ENCODE data around the gene CRB3.

Gene CRB3

DNA sequence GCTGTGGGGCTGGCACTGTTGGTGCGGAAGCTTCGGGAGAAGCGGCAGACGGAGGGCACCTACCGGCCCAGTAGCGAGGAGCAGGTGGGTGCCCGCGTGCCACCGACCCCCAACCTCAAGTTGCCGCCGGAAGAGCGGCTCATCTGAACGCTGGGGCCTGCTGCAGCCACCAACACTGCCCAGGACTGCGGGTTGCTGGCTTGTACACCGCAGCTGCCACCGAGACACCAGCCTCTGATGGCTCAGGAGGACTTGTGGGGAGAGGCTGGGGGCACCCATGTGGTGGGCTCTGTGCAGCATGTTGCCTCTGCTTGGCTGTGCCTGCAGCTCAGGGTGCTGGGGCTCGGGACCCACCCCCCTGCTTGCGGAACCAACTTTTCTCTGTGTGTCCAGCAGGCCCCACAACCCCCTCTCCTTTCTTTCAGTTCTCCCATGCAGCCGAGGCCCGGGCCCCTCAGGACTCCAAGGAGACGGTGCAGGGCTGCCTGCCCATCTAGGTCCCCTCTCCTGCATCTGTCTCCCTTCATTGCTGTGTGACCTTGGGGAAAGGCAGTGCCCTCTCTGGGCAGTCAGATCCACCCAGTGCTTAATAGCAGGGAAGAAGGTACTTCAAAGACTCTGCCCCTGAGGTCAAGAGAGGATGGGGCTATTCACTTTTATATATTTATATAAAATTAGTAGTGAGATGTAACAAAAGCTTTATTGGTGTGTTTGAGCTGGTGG is 2.6 kb downstream of the CRB3 start:
- no peak for DNase-seq (ENCODE audit: low spot score)

DNA sequence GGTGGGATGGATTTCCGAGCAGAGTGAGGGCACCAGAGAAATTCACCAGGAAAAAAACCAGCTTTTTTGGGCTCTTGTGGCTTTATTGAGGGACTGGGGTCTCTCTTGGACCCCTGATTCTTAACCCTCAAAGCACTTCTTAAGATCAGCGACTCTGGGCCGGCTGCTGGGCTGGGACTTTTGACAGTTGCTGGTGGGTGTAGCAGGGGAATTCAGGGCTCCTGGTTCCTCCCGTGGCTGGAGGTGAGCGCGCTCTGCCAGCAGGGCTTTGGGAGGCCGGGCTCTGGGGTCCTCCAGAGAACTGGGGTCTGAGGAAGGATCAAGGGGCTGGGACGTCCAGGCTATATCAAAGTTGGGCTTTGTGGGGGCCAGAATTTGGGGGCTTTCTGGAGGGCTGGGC is 3.3 kb downstream of the CRB3 start:
- no peak for DNase-seq (ENCODE audit: low spot score)

DNA sequence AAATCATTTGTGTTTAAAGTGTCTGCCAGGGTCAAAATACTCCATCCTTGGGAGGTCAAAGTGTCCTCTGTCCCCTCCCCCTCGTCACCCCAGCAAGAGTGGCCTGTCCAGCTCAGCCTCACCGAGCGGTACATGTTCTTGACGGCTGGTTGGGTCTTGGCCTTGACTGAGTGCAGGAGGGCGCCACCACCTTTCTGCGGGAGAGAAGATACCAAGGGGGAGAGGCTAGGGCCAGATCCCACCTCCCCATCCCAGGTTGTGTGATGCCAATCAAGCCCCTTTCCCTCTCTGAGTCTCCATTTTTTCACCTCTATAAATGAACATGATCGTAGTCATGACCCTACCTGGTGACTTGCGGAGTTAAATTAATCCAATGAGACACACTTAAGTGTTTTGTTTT is 6.1 kb downstream of the CRB3 start:
- no peak for DNase-seq (ENCODE audit: low spot score)

DNA sequence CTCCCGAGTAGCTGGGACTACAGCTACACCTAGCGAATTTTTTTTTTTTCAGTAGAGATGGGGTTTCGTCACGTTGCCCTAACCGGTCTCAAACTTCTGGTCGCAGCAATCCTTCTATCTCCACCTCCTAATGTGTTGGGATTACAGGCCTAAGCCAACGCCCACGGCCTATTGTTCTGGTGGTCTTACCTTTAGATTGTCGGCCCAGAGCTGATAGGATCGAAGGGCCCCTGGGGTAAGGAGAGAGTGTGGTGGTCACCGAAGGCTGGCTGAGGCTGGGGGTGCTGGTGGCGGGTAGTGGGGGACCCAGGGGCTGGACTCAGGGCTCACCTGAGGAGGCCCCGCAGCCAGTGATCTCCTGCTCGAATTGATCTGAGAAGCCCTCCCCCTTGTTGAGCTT is 7.0 kb downstream of the CRB3 start:
- DNase-seq (ENCODE audit: low spot score), result no peak

DNA sequence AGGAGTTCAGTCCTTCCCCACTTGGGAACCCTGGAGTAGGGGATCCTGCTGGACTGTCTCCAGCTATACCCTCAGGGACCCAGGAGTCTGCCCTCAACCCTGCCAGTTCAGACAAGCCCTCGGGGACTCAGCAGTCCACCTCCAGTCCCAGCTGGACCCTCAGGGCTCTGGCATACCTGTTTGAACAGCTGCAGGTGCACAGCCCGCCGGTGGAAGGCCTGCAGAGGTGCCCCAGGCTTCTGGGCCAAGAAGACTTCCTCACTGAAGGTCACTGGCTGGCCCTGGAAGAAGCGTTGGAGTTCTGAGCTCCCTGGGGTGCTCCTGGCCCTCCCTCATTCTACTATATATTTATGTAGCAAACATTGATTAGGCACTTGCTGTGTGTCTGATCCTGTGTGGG is 8.6 kb downstream of the CRB3 start:
- no peak for DNase-seq (ENCODE audit: low spot score)

DNA sequence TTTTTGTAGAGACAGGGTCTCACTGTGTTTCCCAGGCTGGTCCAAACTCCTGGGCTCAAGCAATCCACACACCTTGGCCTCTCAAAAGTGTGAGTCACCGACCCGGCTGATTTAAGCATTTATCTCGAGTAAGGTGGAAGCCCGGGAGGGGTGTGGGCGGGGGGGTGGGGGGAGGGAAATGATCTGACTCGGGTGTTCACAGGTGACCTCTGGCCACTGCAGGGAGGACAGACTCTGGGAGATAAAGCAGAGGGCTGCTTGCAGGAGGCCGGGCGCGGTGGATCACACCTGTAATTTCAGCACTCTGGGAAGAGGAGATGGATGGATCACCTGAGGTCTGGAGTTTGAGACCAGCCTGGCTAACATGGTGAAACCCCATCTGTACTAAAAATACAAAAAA is 9.6 kb downstream of the CRB3 start:
- DNase-seq (ENCODE audit: low spot score), result no peak

DNA sequence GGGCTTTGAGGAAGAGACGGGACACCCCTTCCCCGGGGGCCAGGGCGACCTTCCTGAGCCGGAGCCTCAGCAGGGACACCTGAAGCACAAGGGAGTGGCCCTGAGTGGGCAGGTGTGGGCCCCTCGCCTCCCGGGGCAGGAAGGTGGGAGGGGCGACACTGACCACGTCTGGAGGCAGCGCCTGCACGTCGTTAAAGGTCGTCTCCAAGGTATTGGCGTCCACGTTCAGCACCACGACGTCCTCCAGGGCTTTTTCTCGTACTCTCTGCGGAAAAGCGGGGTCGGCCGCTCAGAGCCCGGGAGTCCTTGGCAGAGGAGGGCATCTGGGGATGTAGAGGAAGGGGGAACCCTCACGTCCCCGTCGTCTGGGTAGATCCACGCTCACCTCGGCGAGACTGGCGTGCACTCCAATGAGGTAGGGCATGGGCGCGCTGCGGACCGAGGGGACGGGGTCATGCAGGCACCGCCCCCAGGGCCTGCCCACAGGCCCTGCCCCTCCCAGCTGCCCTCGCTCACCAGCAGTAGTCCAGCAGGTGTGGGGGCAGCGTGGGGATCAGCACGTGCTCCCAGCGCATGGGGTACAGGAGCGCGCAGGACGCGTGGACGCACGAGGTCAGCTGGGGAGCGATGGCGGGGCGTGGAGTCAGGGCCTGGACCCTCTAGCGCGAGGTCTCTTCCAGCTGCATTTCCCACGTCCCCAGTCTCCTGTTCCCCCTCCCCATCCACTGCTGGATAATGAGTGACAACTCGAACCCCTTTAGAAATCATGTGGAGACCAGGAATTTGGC is 11.4 kb downstream of the CRB3 start:
- no peak for DNase-seq (ENCODE audit: low spot score)

DNA sequence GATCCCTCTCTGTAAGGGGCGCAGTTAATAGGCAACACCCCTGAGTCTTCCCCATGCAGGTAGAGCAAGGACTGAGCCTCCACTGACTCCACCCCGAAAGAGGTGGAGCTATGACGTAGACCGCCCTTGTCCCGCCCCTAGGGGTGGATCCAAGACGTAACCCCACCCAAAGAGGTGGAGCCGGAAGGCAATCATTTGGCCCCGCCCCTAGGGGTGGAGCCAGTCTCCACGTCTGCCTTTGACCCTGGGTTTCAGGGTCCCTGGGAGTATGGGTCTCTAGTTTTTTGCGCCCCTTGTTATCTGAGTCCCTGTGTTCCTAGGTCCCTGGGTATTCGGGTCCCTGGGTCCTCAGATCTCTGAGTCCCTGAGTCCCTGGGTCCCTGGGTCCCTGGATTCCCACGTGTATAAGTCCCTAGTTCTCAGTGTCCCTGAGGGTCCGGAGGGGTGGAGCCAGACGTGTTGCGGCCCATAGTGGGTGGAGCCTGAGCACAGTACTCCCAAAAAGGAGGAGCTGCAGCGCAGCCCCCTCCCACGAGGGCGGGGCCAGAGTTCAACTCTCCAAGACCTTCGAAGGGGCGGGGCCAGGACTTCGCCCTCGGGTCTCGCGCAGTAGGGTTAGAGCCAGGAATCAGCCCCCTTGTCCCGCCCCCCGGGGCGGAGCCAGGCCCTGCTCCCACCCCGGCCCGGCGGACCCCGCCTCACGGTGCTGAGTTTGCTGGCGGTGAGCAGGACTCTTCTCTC is 12.3 kb downstream of the CRB3 start:
- DNase-seq (ENCODE audit: low spot score), result peak; percentile 68

DNA sequence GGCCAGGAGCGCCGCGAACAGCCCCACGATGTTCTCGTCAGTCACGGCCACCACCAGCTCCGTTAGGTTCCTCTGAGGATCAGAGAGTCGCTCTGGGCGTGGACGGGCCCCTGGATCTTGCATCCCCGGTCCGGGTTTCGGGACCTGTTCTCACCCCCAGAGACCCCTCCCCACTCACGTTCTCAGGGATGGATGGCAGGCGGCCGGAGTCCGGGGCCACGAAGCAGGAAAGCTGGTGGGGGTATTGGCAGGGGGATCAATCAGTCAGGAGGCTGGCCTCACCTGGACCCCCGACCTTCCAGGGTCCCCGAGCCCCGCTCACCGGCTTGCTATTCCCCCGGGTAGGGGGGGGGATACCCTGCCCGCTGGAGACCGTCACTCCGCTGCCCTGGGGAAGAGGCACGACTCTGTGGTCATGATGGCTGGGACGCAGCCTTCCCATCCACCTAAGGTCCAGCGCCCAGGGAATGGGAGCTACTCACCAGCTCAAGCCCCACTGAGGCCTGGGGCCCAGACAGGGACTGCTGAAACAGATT is 12.9 kb downstream of the CRB3 start:
- no peak for DNase-seq (ENCODE audit: low spot score)

DNA sequence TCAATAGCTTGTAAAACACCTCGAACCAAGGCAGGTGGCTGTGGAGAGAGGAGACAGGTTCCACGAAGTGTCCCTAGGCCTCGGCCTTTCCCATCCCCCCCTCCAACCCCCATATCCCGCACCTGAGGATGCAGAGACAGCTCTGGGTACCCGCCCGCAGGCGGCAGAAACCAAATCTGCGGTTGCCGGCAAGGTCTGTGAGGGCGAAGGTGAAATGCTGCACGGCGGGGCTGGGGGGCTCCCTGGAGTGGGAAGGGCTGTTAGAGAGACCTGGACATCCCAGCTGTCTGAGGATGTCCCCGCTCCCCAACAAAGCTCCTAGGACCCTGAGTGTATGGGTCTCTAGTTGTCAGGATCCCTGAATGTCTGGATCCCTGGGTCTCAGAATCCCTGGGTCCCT is 14.7 kb downstream of the CRB3 start:
- DNase-seq (ENCODE audit: low spot score), result no peak

DNA sequence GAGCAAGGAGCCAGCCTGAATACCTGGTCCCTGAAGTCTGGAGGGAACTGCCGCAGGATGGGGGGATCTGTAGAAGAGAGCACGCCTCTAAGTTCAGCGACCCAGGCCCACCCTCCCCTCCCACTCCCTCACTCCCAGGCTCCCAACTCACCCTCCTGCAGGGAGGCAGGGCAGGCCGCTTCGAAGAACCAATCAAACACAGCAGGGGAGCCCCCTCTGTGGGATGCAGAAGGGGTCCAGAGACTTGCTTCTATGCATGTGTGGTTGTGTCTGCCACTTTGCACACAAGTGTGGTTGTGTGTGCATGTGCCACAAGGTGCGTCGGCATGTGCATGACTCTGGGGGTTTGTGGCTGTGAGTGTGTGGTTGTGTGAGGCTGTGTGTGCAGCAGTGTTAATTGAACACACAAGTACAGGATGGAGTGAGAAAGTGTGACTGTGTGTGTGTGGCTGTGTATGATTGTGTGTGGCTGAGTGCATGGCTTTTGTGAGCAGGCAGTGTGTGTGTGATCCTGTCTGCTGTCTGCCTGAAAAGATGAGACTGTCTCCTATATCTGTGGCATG is 15.8 kb downstream of the CRB3 start:
- DNase-seq (ENCODE audit: low spot score), result no peak

DNA sequence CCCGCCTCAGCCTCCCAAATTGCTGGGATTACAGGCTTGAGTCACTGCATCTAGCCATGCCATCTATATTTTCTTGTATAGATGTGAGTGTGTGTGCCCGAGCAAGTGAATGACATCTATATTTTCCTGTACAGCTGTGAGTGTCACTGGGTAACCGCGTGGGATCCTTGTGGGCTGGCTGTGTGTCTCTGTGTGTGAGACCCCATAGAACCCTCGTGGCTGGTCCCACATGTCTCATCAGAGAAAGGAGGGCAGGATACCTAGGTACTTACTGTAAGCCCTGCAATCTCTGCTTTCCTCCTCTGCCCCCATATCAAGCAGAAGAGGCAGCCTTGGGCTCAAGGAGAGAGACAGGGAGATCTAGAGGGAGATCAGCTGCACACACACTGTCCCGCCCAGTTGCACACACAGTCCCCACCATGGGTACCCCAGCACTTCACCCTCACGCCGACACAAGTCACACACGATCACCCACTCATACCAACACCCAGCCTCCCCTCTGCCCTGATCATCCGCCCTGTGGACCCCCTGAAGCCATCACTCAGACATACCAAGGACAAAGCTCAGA is 16.9 kb downstream of the CRB3 start:
- no peak for DNase-seq (ENCODE audit: low spot score)

DNA sequence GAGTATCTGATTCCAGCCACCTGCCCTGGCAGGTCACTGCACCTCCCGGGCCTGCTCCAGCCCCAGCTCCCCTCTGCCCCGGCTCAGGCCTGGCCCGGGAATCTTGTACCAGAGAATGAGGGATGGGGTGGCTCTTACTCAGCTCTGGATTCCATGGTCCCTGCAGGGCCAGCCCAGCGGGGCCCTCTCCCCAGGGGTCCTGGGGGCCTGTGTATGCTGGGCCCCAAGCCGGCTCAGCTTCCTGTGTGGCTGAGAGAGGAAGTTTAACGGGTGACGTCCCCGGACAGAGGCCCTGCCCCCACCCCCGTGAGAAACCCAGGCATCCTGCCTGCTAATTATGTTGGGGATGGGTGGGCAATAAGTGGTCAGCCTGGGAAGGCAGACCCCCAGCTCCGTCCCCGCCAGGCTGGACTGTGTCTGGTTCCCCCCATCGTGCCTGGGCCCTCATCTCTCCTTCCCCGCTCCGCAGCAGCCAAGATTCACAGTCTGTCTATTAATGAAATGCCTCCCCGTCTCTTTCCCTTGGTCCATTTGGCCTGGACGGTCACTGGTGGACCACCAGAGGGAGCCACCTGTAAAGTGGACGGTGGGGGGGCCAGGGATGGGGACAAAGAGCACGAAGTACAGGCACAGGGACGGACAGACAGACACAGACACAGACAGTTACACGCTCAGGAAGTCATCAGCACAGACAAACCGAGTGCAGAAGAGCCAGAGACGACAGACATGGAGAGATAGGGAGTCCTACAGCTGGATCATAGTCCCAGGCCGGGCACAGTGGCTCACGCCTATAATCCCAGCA is 17.7 kb downstream of the CRB3 start, which contains the start of gene DENND1C:
Gene DENND1C, minus strand, starts transcription at position 247 of the 802 bp plus-strand sequence. Its CDS starts 92 bp downstream, at position 155.
- DNase-seq (ENCODE audit: low spot score), result peak; percentile 73

DNA sequence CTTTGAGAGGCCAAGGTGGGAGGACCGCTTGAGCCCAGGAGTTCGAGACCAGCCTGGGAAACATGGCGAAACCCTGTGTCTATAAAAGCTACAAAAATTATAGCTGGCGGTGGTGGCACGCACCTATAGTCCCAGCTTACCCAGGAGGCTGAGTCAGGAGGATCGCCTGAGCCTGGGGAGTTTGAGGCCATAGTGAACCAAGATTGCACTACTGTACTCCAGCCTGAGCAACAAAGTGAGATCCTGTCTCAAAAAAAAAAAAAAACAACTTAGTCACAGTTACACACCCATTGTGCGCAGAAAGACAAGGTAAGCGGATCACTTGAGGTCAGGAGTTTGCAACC is 18.2 kb downstream of the CRB3 start:
- DNase-seq (ENCODE audit: low spot score), result no peak

DNA sequence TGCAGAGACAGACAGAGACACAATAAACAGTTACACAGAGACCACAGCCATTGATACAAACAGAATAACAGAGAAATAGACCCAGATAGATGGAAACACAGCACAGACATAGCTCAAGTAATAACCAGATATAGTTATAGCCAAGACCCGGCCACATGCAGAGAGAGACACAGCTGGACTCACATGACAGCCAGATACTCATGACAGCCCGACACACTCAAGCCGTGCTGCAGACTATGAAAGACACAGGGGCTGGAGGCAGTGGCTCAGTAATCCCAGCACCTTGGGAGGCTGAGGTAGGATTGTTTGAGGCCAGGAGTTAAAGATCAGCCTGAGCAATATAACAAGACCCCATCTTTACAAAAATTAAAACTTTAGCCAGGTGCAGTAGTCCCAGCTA is 19.2 kb downstream of the CRB3 start:
- DNase-seq (ENCODE audit: low spot score), result no peak

DNA sequence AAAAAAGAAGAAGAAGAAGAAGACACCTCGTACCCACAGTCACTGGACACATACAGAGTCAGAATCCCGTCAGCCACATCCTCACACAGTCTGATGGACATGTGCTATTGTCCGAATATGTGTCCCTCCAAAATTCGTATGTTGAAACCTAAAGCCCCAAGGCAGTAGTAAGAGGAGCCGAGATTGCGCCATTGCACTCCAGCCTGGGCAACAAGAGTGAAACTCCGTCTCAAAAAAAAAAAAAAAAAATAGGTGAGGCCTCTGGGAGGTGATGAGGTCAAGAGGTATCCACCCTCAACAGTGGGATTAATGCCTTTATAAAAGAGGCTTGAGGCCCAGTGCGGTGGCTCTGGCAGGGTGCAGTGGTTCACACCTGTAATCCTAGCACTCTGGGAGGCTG is 20.2 kb downstream of the CRB3 start:
- no peak for DNase-seq (ENCODE audit: low spot score)

DNA sequence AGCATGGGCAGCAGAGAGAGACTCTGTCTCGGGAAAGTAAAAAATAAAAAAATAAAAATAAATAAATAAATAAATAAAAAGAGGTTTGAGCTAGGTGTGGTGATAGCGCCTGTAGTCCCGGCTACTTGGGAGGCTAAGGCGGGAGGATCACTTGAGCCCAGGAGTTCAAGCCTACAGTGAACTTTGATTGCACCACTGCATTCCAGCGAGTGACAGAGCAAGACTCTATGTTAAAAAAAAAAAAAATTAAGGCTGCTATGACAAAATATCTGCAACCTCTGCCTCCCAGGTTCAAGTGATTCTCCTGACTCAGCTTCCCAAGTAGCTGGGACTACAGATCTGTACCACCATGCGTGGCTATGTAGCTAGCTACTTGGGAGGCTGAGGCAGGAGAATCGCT is 20.8 kb downstream of the CRB3 start:
- DNase-seq (ENCODE audit: low spot score), result no peak

DNA sequence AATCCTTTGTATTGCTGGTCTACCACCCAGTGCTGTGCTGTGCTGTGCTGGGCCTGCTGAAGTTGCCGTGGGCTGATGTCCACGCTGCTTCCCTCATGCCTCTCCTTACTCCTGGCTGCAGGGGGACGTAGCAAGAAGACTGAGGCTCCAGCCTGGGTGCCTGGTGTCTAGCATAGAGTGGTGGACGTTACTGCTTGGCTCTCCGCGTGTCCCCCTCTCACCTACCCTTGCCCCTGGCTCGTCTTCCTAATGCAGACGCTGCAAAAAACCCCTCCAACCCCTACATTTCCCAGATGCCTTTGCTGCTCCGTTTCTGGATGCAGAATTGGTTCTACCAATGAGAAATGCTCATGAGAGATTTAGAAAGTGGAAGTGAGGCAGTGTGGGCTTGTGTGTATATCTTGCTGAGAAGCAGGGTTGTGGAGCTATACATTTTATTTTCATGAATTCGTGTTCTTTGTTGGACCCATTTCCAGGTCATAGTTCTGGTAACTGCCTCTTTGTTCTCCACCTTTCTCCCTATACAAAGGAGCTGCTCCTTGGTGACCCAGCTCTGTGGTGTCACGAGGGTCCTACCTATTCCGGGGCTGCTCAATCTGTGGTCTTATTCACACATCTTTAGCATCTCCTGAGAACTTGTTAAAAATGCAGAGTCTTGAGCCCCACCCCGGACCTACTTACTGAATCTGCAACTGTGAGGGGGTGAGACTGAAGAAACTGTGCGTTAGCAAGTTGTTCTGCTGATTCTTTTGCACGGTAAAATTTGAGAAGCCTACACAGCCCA is 25.4 kb downstream of the CRB3 start:
- peak; percentile 62 for DNase-seq (ENCODE audit: low spot score)

DNA sequence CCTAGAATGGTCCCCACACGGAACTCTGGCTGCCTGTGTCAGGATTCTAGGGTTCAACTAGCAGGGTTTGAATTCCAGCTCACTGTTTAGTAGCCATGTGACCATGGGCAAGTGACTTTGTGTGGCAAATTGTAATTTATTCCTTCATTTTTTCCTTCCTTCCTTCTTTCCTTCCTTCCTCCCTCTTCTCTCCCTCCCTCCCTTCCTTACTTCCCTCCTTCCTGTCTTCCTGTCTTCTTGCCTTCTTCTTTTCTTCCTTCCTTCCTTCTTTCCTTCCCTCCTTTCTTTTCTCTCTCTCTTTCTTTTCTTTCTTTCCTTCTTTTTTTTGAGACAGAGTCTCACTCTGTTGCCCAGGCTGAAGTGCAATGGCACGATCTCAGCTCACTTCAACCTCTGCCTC is 26.1 kb downstream of the CRB3 start:
- DNase-seq (ENCODE audit: low spot score), result no peak

DNA sequence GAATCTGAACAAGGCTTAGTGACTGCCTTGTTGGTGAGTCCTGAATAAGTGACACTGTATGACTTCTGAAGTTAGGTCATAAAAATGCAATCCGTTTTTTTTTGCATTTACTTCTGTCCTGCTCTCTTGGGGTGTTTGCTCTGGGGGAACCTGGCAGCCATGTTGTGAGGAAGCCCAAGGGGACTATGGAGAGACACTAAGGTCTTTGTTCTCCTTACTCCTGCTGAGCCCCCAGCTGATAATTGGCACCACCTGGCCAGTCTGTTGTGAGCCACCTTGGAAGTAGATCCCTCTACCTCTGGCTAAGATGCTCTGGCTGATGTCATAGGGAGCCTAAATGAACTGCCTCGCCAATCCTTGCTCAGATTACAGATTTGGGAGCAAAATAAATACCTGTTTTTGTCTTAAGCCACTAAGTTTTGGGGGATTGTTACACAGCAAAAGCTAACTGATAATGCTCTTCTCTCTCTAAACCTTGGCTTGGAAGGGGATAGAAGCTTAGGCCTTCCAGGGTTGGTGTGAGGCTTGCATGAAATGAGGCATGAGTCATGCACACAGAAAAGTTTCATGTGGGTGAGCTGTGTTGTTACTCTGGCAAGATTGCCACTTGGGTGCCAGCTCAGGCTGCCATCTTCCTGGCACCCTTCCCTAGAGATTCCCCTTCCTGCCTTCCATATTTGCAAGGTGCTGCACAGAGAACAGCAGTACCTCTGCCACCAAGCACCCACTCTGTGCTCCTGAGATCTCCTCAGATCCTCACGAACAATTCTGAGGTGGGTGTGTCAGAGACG is 27.9 kb downstream of the CRB3 start:
- no peak for DNase-seq (ENCODE audit: low spot score)

Measured in activated CD4-positive, alpha-beta T cell treated with anti-CD3 and anti-CD28 coated beads, Interleukin-2, Interleukin-4, amounts not matched to agents 100 ng/mL and 50 ng/mL, durations not matched to agents 16 hours and 8 hours (primary cell).